Stimulated activated CD8-positive, alpha-beta memory T cell treated with anti-CD3 and anti-CD28 coated beads, Interleukin-7, amount 100 ng/mL, for 4 hours (primary cell): ENCODE measurements around the gene BICDL2.

Experiments used
- DNase-seq, 2 donors: peaks; one replicate each; pipeline ENCODE4 v3.0.0-alpha.2; 2020; ENCODE audit warnings: low read depth in 2 of 2

Gene BICDL2

GRCh38 chr16:3047387-3047720 lies 10.6 kb upstream of the BICDL2 start:
- no peak for DNase-seq

- DNase-seq = no peak
These were observed 10.1 kb upstream of the BICDL2 start for GRCh38 chr16:3046641-3047386.

- DNase-seq = no peak
These were observed 9.3 kb upstream of the BICDL2 start, which contains the start of gene MMP25 for GRCh38 chr16:3045758-3046640. Gene MMP25, plus strand, starts transcription at chr16:3046561. Its CDS starts 357 bp downstream, at chr16:3046918.

- no peak for DNase-seq
These were observed 8.0 kb upstream of the BICDL2 start for GRCh38 chr16:3044708-3045107.

- DNase-seq = no peak
These were observed 5.6 kb upstream of the BICDL2 start for GRCh38 chr16:3042376-3042775.

- DNase-seq = no peak
These were observed 2.2 kb upstream of the BICDL2 start for GRCh38 chr16:3038896-3039295.

GRCh38 chr16:3038256-3038655 lies 1.5 kb upstream of the BICDL2 start:
- no peak for DNase-seq

- no peak for DNase-seq
These were observed 595 bp downstream of the BICDL2 start for GRCh38 chr16:3035972-3036725.

- DNase-seq = no peak
These were observed 1.3 kb downstream of the BICDL2 start for GRCh38 chr16:3035289-3035971.

GRCh38 chr16:3032624-3033023 lies 4.1 kb downstream of the BICDL2 start:
- no peak for DNase-seq

- no peak for DNase-seq
These were observed 6.2 kb downstream of the BICDL2 start for GRCh38 chr16:3030222-3031212.

- DNase-seq = no peak
These were observed 7.1 kb downstream of the BICDL2 start for GRCh38 chr16:3029491-3030221.

- DNase-seq = no peak
These were observed 7.9 kb downstream of the BICDL2 start for GRCh38 chr16:3028716-3029319.

- DNase-seq = peak; percentile 60 to 78
These were observed 8.6 kb downstream of the BICDL2 start for GRCh38 chr16:3027983-3028715.

GRCh38 chr16:3027489-3027795 lies 9.3 kb downstream of the BICDL2 start:
- DNase-seq = no peak

GRCh38 chr16:3026609-3027488 lies 9.9 kb downstream of the BICDL2 start:
- no peak for DNase-seq

- no peak for DNase-seq
These were observed 10.8 kb downstream of the BICDL2 start for GRCh38 chr16:3026003-3026378.
